A673 (cell line): Measurements from ENCODE around the gene LMO1. TPM values are rescaled to one million over a fixed set of nuclear protein-coding genes. Genes with fewer than 3 reads are reported as not detected.

Experiments
- BruUV-seq: library from RNA; stranded (reverse); fragments of 400-500 nt; replicated peaks from 2 replicates; lab custom pipeline; 2021; lab: Mats Ljungman, UMichigan
- CTCF ChIA-PET: fragments of 300-600 bp; sonication (Branson Sonifier 250); formaldehyde crosslinking; loops from one replicate; lab custom pipeline; 2022; ENCODE audit warnings: antibody characterized with exemption; lab: Charles Lee
- POLR2A ChIA-PET: fragments of 300-600 bp; sonication (Branson Sonifier 250); formaldehyde crosslinking; loops from one replicate; lab custom pipeline; 2022; ENCODE audit warnings: antibody characterized with exemption; ENCODE audit not compliant: low non-redundant PET; lab: Charles Lee
- DNase-seq: peaks from one replicate; pipeline ENCODE4 v3.0.0-alpha.2; 2015; ENCODE audit warnings: low spot score
- H3K27ac ChIP-seq: fragments of 200-600 bp; sonication (generic); 2 replicates; pipeline ENCODE4 v1.5.1; 2016; ENCODE audit warnings: mixed run types, low read depth, mild to moderate bottlenecking, mixed read lengths, antibody characterized with exemption, low read length; ENCODE audit not compliant: poor library complexity, severe bottlenecking
- H3K27me3 ChIP-seq: fragments of 200-600 bp; sonication (generic); replicated peaks from 2 replicates; pipeline ENCODE4 v1.6.1; 2017; ENCODE audit warnings: mixed run types, low read depth, mild to moderate bottlenecking, mixed read lengths, antibody characterized with exemption, low read length; ENCODE audit not compliant: insufficient read depth, poor library complexity
- H3K36me3 ChIP-seq: fragments of 200-600 bp; sonication (generic); 2 replicates; pipeline ENCODE4 v1.6.1; 2016; ENCODE audit warnings: mixed run types, mild to moderate bottlenecking, mixed read lengths, antibody characterized with exemption, low read length; ENCODE audit not compliant: insufficient read depth, poor library complexity, severe bottlenecking
- H3K4me1 ChIP-seq: fragments of 200-600 bp; sonication (generic); 2 replicates; pipeline ENCODE4 v1.6.1; 2017; ENCODE audit warnings: mixed run types, mild to moderate bottlenecking, mixed read lengths, antibody characterized with exemption, low read length; ENCODE audit not compliant: insufficient read depth, poor library complexity, severe bottlenecking
- H3K4me3 ChIP-seq: fragments of 200-600 bp; sonication (generic); 2 replicates; pipeline ENCODE4 v1.5.1; 2016; ENCODE audit warnings: low read depth, mixed run types, mild to moderate bottlenecking, mixed read lengths, low read length; ENCODE audit not compliant: poor library complexity, severe bottlenecking
- H3K9me3 ChIP-seq: fragments of 200-600 bp; sonication (generic); 2 replicates; pipeline ENCODE4 v1.6.1; 2016; ENCODE audit warnings: mixed run types, low read depth, mild to moderate bottlenecking, mixed read lengths, antibody characterized with exemption, low read length; ENCODE audit not compliant: poor library complexity, severe bottlenecking
- CTCF ChIP-seq: fragments of 300-800, 200-600 bp; sonication (generic); conservative IDR thresholded peaks from 2 replicates; pipeline ENCODE4 v1.5.1; 2017; ENCODE audit warnings: low read depth, mild to moderate bottlenecking, antibody characterized with exemption, low read length, moderate library complexity, mixed read lengths
- EZH2 ChIP-seq: fragments of 200-600 bp; sonication (generic); IDR thresholded peaks from 2 replicates; pipeline ENCODE4 v1.6.1; 2017; ENCODE audit warnings: borderline replicate concordance, low read depth, mild to moderate bottlenecking, mixed read lengths, antibody characterized with exemption, low read length; ENCODE audit not compliant: poor library complexity, severe bottlenecking
- intact Hi-C: fragments of 100-400 bp; cut with micrococcal nuclease; formaldehyde crosslinking; loops from one replicate; pipeline ENCODE4 v1.10.0; 2022; ENCODE audit not compliant: unreplicated experiment
- total RNA-seq: library from RNA; stranded (reverse); gene quantifications from 2 replicates; pipeline ENCODE4 v1.2.3, GENCODE V29; 2021

The LMO1 gene
- total RNA-seq, 1 experiment from 2014 or later = not detected

GRCh38 chr11:8259306-8259959 is 4.2 kb downstream of the LMO1 start:
- intact Hi-C loops = no loop called here
- Histone ChIP-seq H3K27ac (no peak overlapping the region), H3K9me3 (no peaks in the 10 kb centered on the region), H3K4me3 (no peak overlapping the region), H3K27me3 (peaks cover 69% of the 10 kb centered on the region), H3K36me3 (no peaks in the 10 kb centered on the region), H3K4me1 (peaks cover 3% of the 10 kb centered on the region)
- no TSS peak for BruUV-seq
- no peak for DNase-seq
- ChIA-PET POLR2A (no interaction called here), CTCF (no interaction called here)
- TF ChIP-seq EZH2 = no peak

- Histone ChIP-seq H3K27me3 (peaks cover 62% of the 10 kb centered on the region), H3K4me1 (peaks cover 3% of the 10 kb centered on the region), H3K4me3 (no peak overlapping the region), H3K36me3 (no peaks in the 10 kb centered on the region), H3K9me3 (no peaks in the 10 kb centered on the region), H3K27ac (no peak overlapping the region)
- intact Hi-C loops = no loop called here
- ChIA-PET POLR2A (no interaction called here), CTCF (no interaction called here)
- BruUV-seq = no TSS peak
- TF ChIP-seq EZH2 (no peak), CTCF (no peak)
- DNase-seq = no peak
Measured at GRCh38 chr11:8258784-8259183, 4.9 kb downstream of the LMO1 start.

- Histone ChIP-seq H3K4me1 (no peaks in the 10 kb centered on the region), H3K36me3 (no peaks in the 10 kb centered on the region), H3K4me3 (no peak overlapping the region), H3K27ac (no peak overlapping the region), H3K9me3 (no peaks in the 10 kb centered on the region), H3K27me3 (peaks cover 57% of the 10 kb centered on the region)
- ChIA-PET CTCF (no interaction called here), POLR2A (no interaction called here)
- intact Hi-C loops = no loop called here
- no peak for DNase-seq
- TF ChIP-seq EZH2 = no peak
- no peak for TF ChIP-seq CTCF
- no TSS peak for BruUV-seq
Measured at GRCh38 chr11:8258289-8258688, 5.4 kb downstream of the LMO1 start.
